CD4-positive, alpha-beta T cell treated with Interleukin-1 beta for 1 hour (primary cell): ENCODE results near the gene MPDZ.

Experiments
- DNase-seq, 2 donors: peaks; one replicate each; pipeline ENCODE4 v3.0.0-alpha.2; 2020 to 2022

The MPDZ gene

DNA sequence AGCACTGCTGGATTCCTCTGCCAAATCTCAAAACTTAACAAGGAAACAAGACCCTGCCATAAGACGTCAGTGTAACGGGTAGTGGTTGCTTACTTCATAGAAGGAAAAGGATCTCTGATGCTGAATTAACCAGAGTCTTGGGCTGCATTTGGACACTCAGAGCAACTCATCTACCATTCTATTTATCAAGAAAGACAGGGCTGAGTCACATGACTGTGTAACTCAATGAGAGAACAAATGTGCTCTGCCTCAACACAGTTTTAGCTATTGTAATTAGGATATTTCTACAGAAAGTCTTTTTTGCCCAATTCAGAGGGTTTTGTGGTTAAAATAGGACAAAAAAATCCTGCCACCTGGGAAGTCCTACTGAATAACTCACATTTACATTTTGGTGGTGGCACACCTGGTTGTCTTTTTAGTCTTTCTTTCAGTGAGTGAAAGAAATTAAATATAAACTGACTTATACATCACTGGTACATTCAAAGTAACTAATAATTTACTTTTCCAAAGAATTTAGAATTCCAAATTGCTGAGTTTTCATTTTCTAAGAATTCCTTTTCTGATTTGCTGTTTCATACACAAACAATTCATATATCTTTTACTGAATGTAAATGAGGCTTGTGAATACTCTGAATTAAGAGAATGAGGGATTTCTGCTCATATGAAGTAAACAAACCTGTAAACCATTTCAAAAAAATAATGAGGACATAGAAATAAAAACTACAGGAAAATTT lies 104.4 kb downstream of the MPDZ start:
- no peak for DNase-seq

DNA sequence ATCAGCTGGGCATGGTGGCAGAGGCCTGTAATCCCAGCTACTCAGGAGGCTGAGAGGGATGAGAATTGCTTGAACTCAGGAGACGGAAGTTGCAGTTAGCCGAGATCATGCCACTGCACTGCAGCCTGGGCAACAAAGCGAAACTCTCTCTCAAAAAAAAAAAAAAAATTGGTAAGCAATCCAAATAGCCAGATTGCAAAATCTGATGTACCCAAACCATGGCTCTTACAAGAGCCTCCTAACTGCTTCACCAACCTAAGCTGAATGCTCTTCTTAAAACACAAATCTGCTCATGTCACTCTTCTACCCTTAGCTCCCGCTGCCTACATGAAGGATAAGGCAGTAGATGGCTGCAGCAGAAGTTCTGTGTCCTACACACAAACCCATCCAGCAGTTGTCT lies 105.9 kb downstream of the MPDZ start:
- DNase-seq: no peak

DNA sequence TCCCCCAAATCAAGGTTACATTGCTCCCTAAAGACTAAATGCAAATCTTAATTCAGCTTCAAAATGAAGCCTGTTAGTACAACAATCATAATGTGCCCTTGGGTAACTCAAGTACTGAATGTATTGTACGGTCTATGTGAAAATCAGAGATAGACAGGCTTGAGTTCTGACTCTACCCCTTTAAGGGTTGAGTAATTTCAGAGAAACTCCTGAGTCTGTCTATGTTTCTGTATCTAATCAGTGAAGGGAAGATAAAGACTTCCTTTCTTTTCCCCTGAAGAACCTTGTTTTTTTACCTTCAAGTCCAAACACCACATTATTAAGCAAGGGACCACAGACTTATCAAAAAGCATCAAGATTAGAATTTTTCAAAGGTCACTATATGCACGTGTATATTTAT lies 108.2 kb downstream of the MPDZ start:
- no peak for DNase-seq

DNA sequence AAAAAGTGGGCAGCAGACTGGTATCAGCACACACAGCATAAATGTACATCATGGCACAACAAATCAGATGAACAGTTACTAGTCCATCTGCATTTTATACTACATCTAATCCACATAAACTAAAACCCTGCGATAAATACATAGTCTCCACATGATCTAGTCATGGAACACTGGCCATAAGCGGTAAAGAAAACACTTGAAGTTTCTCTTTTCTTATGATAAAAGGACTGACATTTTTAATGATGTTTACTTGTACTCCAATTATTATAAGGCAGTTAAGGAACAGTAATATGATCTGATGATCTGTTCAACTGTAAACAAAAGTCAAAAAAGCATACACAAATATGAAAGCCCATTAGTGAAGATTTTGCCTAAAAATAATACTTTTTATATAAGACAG lies 112.5 kb downstream of the MPDZ start:
- no peak for DNase-seq

DNA sequence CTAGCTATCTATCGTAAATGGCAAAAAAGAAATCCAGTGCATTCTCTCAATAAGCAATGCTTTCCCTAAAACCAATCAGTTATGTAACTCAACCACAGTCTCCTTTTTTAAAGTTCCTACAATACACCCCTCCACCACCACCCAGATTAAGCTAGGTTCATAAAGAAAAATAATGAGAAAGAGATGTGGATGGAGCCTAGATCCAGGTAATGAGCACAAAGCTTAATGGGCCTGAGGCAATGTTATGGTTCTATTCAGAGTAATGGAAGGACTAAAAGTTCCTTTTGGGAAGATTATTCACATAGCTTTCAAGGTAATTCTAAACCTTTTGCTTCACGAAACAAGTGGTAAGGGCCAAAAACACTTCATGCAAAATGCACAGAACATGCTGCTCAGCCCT lies 113.5 kb downstream of the MPDZ start:
- no peak for DNase-seq

DNA sequence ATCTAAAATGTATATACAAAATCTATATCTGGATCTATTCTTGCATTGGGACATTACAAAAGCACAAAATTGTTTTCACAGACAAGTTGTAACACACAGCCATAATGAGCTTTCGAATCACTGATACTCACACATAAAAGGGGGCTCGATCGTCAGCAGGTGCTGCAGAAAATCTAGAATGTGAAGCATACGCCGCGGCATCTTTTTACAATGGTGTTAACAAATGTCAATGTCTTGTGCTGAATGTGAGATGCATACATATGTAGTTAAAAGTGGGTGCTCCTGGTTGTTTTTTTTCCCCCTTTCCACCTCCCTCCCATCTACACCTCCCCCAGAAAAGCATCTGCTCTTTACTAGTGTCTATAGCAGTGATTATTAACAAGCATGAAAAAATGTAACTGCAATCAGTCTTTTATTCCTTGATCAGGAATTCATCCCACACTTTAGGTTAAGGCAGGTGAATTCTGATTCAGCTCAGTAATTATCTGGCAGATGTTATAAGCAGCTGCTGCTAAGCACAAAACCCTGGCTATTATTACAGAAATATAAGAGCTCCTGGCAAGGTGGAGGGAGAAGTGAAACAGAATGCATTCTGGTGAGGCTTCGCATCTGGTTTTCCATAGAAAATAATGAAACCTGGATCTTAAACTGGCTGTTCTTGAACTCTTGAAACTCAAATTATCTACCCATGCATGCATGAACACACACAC lies 114.1 kb downstream of the MPDZ start:
- no peak for DNase-seq

DNA sequence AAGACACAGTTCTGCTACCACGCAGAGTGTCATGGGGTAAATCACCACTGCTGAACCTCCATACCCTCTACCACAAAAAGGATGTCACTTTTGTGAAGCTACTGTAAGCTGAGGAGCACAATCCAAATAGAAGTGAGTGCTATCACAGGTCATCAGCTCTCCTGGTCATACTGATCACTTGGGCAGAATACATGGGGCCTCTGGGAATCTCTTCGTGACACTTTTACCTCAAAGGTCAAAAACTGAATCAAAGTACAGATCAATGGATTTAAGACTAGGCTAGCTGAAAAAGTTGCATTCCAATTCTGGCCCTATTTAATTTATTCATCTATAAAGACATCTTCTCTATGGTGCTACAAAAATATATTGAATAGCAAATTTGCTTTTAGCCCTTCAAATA lies 115.5 kb downstream of the MPDZ start:
- no peak for DNase-seq

DNA sequence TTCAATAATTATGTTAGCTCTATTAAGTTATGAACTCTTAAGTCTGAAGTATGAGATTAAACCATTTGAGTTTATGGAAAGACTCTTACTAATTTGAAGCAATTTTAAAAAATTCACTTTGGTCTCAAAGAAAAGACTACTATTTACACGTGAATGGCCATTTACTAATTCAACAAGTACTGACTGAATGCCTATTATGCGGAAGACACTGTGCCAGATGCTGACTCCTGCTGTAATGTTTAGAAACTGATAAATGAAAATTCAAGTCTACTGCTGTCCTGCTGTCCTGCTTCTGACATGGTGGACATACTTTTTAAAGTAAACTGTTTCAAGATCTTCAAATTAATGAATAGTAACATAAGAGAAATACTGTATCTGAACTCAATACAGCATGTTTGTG lies 116.2 kb downstream of the MPDZ start:
- no peak for DNase-seq

DNA sequence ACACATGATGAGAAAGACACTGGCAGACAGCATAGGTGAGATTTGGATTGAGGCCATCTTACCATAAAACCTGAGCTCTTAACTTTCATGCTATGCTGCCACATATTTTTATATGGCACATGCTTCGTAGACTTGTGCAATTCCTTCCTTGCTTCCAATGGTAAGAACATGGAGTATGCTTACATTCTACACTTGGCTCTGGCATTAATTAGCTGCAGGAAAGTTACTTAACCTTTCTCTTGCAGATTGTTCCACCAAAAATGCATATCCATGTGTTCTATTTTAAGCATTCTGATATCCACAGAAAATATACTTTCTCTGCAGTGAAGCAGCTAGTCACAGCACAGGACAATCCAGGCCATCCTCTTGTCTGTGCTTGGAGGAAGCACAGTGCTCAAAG lies 119.4 kb downstream of the MPDZ start:
- DNase-seq: no peak

DNA sequence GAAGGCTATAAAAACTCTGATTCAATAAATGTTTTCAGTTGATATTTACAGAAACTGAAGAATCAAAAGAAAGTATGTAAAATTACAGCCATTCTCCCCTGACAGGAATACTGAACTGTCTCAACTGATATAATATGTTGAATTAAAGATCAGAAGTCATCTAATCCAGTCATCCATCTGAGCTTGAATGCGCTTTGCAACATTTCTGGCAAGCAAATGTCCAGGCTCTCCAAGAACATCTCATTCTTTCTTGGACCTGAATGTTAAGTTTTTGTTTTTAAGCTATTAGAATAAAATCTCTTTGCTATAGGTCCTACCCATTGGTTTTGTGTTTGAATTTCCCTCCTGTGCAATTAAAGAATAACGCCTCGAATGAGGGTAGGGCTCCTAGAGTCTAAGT lies 120.5 kb downstream of the MPDZ start:
- DNase-seq: no peak

DNA sequence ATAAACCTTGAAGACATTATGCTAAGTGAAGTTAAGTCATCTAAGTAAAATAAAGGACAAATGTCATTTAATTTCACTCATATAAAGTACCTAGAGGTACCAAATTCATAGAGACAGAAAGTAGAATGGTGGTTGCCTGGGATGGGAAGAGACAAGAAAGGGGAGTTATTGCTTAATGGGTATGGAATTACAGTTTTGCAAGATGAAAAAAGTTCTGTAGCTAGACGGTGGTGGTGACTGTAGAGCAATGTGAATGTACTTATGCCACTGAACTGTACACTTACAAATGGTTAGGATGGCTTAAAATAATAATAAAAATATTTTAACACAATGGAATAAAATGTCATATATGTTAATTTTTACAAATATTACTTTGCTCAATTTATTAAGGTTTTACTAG lies 128.0 kb downstream of the MPDZ start:
- no peak for DNase-seq

DNA sequence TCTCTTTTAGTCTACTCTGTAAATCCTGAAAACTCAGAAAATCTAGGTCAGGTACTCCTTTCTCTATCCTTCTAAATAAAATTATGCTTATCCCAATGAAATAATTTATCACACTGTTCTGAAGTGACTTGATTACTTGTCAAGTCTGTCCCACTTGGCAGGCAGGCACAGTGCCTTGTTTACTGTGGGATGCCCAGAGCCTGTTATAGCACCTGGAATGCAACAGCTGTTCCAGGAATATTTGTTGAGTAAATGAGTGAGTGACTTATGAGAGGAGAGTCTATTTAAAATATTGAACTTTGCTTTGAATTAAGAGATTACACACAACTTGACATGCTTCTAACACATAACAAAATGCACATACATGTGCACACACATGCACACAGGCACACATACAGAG lies 130.0 kb downstream of the MPDZ start:
- no peak for DNase-seq

DNA sequence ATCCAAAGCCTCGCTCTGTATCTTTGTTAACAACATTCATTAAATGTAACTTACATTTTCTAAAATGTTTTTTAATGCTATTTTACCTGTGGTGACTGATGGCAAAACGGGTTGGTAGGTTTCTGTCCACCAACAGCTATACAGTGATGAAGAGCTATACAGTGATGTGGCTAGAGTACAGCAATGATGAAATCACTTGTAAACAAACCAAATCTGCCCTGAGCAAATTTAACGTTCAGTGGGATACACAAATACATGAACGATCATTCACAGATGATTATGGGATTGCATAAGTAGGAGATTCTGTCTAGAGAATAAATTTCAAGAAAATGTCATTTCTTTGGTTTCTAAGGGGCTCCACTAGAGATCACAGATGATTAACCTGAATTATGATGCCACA lies 132.7 kb downstream of the MPDZ start:
- no peak for DNase-seq

DNA sequence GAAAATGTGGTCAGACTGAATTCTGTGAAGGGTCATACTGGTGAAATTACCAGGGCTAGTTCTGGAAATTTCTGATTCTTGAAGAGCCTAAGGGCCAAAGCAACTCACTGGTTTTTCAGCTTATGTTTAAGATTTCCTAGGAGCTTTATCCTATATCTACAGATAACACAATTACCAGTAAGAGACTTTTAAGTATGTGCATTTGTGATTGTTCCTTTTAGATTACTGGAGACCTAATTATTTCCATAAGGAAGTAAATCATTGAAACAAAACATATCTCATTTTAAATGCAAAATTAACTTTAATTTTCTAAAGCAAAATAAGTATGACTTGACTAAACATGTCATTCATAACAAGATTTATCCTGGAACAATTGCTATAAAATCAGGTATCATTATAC lies 134.2 kb downstream of the MPDZ start:
- DNase-seq: no peak

DNA sequence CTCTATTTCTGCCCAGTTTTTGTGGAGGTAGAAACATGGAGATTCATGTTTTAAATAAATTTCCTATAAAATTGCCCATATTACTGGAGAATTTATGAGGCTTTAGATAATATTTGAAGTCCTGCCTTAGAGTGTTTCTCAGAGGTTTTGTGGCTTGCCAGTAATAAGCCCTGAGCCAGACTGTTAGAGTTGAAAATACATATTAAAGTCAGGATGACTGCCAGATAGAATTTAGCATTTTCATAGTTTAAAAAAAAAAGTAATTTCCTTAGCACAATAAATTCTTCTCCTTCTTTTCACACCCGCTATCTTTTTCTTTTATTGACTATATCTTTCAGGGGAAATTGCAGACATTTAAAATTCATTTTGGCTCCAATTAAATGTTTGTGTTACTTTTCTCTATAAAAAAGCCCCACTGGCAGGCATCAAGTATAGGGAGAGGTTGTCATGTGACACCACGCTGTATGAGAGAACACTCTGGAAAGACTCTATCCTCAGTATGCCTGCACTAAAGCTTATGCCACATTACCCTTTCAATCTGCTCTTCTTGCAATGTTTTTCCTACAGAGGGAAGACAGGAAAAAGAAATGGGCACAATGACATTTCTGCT lies 135.2 kb downstream of the MPDZ start:
- DNase-seq: no peak

DNA sequence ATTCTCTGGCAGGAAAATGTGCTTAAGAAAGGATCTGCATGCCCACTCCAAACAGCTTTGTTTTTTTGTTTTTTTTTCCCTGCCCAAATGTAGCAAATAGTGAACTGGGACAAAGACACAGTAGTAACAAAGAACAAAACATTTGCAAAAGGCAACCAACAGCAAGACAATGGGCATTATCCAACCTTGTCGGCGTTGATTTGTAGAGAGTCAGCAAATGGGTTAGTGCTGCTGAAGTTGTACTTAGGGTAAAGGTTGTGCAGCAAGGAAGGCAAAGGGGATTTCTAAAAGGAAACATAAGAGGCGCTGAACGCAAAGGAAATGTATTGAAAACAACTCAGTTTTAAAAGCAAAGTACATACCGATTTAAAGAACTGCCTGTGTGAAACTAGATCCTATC lies 136.2 kb downstream of the MPDZ start:
- DNase-seq: no peak

DNA sequence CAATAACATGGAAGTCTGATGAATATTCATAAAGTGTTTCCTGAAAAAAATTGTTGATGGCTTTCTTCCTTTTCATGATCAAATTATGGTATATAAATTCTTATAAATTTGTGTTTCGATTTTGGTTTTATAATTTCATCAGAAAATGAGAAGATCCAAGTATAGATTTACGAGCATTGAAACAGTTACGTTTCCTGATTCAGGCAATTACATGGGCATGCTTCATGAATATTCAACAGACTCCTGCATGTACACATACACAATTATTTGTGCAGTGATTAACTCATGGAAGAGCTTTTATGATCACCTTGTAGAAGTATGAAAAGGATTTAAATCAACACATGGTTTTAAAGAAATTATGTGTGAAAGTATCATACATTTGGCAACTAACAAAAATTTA lies 136.7 kb downstream of the MPDZ start:
- DNase-seq: no peak

DNA sequence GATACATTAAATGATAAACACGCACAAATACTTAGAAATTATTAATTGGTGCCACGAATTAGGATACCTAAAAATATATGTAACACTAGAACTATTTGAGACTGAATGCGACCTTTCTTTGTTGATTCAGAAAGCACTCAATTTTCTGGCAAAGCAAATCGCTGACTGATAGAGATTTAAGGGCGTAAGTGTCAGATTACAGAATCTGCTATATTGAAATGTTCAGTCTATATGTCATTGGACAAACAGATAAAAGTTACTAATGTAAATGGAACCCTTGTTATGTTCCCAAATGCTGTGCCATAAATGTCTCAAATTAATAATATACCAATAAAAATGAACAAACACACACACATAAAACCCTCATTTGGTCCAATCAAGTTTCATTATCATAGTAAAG lies 137.9 kb downstream of the MPDZ start:
- no peak for DNase-seq

DNA sequence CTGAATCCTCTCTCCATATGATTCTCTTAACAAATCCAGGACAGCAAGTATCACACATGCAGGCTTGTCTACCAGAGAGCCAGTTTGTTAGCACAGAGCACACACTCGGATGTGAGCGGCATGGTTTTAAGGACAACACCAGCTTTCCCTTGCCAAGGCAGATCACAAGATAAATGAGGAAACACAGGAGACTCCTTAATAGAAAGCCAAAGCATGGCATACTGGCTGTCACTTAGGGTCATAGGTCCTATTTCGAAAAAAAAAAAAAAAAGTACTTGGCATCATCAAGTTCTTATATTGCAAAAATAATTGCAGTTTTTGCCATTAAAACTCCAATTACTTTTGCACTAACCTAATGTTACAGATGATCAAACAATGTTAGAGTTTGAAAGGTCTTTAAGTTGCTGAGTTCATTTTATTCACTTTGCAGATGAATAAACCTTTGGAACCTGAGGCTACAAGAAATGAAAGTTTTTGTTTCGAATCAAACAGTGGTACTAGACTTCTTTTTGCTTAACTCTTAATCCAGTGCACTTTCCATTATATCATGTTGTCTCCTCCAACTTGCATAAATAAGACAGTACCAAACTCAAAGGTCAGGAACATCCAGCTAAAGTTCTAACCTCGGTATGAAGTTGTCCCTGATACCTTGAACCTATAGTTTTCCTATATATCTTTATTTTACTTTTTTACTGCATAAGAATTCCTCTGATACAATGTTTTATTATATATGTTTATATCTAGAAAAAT lies 138.5 kb downstream of the MPDZ start:
- no peak for DNase-seq

DNA sequence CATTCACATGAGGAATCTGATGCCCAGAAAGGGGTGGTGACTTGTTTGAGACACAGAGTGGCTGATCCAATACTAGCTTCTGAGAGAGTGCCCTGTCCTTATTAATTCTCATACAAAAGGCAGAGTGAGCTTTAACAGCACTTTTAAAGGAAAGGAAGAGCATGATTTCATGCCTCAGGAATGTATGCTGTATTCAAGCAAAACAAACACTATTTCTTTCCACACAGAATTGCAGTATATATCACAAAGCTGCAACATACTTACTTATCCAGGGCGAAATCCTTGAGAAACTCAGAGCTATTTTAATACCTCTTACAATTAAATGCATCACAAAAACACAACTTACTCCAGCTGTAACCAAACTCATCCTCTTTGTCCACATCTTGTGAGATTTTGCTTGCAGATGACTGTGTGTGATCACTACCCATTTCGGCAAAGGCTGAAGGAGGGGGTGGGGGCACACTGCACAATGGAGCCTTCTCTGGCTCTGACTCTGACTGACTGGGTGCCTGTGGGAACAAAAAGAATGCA lies 139.8 kb downstream of the MPDZ start:
- no peak for DNase-seq

DNA sequence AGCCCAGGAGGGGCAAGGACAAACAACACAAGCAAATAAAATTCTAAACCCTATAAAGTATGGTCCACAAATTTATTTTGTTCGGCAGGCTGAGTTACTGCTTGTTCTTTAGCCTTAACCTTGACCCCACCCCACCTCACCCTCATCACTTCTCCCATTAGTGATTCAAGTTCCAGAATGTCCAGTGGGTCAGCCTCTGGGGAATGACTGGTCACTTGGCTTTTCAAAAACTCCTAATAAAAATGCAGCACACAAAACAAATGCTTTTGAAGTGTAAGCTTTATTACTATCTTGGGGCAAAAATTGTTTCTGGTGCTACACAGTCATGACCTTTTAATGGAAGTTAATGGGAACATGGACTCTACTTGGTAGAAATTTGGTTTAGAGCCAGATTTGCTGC lies 142.1 kb downstream of the MPDZ start:
- no peak for DNase-seq

DNA sequence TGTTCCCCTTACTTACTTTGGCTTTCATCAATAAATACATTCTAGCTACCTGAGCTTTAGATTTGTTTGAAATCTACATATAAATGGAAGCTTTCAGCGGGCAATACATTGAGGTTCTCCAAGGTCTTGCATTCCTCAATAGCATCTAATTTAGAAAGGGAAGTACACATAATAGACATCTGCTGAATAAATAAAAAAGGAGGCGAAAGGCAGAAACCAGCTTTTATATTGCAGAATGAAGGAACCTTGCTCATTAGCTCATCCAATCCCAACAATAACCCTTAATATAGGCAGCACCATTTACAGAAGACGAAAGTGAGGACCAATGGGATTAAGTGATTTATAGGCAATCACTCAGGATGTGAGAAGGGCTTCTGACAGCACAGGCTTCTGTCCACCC lies 147.5 kb downstream of the MPDZ start:
- DNase-seq: no peak

DNA sequence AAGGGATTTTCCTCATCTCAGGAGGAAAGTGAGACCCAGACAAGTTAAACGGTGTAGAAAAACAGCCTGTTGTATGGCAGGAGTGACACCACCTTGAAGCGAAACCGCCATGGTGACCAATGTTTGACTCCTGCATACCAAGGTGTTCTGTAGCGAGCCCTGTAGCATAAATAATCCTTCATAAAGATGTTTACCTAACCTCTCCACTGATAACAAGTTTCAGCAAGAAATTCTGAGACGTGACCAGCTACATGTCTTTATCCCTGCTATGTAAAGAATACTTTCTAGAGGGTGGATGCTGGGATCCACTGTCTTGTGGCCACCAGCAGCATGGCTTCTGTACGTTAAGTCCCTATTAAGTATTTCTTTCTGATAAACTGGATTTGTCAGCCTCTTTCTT lies 148.1 kb downstream of the MPDZ start:
- no peak for DNase-seq
